Occipital lobe (tissue), 2 donors: ENCODE data around the gene SHC1. TPM values are rescaled to one million over a fixed set of nuclear protein-coding genes. Genes with fewer than 3 reads are reported as not detected.

Experiments used
- DNase-seq: peaks from one replicate; lab custom pipeline; 2025; lab: John Stamatoyannopoulos, UW
- total RNA-seq: library from RNA; depleted of rRNA; stranded (reverse); fragments of >200 nt; gene quantifications from one replicate; pipeline ENCODE4 v1.2.3, GENCODE V29; 2014

SHC1 gene
- total RNA-seq, 1 donor from 2014 or later = 10.0 TPM

DNA sequence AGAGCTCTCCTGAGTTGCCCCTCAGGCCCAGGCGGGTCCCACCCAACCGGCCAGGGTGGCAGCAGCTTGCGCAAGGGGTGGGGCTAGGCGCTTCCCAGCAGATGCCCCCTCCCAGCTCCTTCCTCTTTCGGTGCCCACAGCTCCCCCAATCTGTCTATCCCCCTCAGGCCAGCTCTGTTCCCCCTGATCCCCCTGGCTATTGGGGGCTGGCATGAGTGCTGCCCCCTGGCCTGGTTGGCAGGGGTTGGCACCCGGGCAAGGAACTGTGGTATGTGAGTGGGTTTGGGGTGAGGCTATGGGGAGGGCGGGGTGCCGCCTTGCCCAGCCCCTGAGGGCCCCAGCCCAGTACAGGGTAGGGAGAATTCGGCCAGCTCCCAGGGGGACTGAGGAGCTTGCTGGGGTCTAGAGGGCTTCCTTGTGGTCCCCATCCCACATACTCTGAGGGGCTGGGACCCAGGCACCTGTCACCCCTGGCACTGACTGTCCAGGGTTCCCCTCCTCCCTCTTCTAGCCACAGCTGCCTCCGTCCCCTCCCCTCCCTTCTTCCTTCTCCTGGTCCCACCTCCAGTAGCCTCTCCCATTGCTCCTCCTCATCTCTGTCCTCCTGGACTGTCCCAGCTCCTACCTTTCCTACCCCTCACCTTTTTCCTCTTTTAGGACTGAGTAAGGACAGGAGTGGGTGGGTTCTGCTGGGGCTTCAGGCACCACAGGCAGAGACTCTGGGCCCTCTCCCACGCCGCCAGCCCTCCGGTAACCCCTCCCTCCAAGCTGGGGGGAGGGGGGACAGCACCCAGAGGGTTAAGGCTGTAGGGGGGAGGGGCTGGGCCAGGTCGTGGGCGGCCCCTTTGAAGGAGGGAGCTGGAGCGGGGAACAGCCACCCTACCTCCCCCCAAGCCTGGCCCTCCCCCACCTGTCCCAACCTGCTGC is 37.7 kb upstream of the SHC1 start:
- DNase-seq = no peak

DNA sequence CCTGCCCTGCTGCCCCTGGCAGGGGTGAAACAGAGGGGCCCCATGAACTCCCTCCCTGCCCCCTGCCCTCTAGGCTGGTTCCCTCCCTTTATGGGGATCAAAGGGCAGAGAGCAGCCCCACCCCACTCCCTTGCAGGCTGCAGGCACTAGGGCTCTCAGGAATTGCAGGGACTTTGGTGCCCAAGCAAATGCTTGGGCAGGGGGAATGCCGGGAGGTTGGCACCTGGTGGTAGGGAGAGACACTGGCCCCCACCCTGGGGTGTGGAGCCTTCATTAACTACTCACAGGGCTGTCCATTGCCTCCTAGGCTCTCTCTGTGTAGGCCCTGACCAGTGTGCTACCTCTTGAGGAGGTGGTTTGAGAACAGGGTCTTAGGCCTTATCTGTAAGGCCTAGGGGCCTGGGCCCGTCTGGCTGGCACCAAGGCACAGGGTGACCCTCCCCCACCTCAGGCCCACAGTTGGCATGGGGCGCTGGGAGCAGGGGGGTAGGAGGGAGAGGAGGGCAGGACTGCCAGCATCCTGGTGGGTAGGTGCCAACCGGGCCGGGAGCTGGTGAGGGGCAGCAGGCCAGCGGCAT is 36.8 kb upstream of the SHC1 start:
- DNase-seq = no peak

DNA sequence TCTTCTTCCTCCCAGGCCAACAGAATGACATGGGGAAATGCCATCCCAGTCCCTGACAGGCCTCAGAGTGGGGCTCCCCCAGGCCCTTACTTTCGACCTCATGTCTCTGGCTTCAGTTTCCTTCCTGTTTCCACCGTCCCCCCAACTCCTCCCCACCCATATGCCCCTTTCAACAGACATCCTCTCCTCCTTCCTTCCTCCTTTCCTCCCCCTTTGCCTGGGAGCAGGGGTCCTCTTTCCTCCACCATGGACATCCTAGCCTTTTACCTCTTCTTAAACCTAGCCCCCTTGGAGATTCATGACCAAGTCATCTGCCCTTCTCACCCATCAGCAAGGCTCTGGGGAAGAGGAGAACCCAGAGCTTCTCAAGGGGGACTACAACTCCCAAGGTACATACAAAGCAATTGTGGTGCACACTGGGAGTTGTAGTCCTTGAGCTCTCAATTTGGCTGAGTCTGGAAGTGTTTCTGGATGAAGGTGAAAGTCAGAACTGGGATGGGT is 36.1 kb upstream of the SHC1 start:
- peak; percentile 30 for DNase-seq

DNA sequence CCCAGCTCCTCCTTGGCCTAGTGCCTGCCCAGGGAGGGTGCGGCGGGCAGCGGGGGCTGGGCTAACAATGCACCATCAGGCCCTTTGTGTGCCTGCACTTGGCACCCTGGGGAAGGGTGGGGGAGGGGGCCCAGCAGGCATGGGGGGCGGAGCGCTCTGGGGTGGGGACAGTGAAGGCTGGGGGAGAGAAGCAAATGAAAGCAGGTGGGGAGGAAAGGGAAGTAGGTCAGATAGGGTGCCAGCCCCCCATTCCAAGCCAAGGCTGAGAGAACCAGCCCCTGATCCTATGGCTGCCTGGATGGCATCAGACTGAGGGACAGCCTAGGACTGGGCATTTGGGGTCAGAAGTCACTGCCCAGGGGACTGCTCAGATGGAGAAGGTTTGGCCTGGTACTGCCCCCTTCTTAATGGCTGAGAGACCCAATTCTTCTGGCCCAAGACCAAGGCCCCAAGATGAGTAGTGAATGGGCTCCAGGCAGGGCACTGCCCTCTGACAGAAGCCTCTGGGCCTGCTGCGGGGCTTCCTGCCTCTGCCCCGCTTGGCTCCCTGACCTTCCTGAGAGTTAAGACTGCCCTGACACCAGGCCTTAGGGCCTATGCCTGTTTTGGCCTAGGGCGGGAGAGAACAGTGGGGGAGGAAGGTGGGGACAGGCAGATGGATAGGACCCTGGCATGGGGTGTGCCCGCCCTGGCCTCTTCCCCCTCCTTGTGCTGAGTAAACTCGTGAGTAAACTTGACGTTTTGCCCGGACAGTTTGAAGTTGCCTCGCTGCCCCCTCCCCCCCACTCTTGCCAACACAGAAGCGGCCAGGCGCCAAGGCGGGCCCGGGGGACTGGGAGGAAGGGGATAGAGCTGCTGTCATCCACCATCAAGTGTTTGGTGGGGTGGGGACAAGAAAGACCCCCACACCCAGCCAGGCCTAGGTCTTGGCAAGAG is 34.8 kb upstream of the SHC1 start:
- DNase-seq = peak; percentile 47

DNA sequence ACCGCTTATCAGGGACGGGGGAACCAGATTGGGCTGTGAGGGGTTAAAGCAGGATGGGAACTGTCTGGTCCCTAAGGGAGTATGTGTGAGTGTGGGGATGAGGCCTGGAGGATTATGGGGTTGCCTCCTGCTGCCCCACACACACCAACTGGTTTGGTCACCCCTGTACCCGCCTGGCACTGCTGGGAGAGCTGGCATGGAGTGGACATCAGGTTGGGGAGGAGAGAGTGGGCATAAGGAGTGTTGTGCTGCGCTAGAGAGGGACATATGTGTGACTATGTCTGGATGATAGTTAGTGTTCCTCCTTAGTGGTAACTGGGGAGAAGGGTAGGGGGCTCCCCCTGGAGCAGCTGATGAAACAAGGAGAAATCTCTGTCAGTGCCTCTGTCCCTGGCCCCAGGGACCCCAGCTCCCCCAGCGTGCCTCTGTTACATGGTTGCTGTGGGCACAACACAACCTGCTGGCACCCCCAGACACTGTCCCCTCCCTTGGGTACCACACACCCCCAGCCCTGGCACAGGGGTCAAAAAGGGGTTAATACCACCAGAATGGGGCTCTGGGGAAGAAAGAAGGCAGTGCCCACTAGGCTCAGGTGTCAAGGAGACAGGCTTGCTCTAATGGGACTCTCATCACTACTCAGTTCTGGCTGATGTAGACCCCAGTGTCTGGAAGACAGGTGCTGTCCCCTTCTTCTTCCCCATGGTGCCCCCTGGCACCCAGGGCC is 34.0 kb upstream of the SHC1 start:
- no peak for DNase-seq

DNA sequence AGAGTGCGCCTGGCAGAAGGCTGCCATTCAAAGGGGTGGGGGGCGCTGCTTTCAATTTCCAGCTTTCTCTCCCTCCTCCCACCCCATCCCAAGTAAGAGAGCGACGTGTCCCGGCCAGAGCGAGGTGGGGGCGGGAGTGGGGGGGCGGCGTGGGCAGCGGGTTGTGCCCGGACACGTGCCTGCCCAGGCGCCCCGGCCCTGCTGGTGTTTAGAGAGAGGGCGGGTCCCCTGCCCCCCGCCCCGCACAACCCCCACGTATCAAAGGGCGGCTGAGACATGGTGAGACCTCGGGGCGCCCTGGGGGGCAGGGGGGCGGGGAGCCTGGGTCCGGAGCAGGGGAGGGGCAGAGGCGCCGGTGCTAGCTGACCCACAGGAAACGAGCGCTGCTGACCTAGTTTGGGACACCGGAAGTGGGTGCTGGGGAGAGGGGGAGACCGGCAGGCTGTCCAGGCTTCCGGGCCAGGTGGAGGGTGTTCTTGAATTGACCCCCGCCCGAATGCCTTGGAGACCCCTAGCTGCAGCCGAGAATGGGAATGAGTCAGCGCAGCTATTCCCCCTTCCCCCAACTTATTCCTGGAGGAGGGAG is 33.3 kb upstream of the SHC1 start:
- peak; percentile 64 for DNase-seq

DNA sequence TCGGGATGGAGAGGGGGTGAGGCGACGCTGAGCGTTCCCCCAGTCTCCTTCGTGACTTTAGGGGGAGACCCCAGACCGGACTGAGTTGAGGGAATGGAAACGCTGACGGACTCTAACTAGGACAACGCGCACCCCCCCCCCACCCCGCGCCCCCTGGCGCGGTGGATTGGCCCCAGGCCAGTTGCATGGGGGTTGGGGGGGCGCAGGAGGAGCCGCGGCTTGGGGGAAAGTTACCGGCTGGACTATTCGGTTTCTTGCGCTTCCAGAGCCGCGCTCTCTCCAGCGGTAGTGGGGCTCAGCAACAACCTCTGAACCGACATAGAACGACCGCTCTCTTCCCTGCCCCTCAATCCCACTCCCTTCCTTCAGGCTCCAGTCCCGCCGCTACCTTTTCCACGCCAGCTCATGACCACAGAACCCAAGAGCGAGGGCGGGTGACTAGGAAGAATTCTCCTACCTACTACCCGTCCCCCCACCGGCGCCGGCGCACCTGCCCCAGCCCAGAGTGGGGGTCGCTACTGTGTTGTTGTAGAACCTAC is 32.7 kb upstream of the SHC1 start:
- no peak for DNase-seq

DNA sequence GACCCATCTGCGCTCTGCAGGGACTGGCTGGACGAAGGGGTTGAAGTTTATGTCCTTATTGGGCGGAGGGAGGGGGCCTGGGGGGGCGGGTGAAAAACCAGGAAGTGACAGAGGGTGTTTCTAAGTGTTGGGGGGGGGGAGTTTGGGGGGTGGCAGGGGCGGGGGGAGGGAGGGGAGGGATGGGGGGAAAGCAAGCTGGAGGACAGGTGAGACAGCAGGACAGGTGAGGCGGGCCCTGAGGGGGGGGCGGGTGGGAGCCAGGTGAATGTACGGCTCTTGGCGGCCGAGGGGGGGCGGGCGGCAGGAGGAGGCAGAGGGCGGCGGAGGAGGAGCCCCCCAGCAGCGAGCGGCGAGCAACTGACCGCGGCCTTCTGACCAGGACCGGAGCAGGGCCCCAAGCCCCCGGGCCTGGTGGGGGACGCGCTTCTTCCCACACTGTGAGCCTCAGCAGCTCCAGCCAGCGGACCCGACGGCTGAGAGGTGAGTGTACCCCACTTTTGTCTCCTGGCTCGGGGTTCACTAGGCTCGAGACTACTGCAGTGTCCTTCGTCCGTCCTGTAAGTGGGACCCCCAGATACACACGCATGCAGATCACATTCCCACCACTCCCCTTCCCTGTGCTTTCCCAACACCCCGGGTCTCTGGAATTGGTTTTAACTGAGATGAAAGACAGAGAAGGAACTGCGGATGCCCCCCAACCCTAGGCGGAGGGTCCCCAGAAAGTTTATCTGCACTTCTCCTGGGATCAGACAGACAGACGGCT is 32.1 kb upstream of the SHC1 start, which contains the start of gene ZBTB7B:
Gene ZBTB7B (plus strand): TSS at position 339 of the 763 bp plus-strand sequence. CDS start 11,859 bp downstream, outside the sequence.
- no peak for DNase-seq

DNA sequence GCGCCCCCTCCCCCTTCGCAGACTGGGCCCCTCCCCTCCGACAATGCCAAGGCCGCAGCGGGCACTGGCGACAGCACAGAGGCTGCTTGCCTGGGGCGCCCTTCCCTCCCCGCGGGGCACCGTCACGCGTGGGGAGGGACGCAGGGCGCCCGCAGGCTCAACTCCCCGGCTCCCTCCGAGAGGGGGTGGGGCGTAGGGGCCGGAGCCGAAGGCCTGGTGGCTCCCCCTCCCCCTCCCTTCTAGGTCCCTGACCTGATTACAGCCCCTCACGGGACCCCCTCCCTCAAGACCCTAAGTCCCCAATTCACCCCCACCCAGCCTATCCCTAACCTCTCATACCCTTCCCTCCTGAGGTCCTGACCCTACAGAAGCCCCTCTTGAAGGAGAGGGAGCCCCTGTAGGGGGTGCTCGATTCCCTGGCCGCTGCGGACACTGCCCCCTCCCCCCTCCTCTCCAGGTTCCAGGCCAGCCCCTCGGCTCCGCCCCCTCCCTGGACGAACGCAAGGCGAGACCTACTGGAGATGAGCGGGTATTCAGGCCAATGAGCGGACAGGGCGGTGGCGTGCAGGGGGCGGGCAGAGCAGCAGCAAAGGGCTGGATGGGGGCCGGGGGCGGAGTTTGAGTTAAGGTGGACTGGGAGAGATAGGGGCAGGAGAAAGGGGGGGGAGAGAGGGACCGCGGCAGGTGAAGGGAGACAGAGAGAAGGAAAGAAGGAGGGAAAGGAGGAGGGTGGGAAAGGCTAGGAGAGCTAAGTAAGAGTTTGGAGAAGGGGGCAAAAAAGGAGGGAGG is 31.3 kb upstream of the SHC1 start:
- DNase-seq = peak; percentile 100

DNA sequence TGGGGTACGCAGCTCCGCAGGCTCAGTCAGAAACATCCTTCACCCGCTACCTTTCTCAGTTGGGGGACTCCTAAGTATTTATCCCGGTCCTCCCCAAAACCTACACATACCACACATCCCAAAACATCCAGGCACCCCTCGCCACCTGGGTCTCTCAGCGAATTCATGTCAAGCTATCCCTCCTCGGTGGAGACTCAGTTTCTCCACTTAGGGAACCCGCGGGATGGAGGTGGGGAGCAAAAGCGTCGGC is 30.8 kb upstream of the SHC1 start:
- no peak for DNase-seq

DNA sequence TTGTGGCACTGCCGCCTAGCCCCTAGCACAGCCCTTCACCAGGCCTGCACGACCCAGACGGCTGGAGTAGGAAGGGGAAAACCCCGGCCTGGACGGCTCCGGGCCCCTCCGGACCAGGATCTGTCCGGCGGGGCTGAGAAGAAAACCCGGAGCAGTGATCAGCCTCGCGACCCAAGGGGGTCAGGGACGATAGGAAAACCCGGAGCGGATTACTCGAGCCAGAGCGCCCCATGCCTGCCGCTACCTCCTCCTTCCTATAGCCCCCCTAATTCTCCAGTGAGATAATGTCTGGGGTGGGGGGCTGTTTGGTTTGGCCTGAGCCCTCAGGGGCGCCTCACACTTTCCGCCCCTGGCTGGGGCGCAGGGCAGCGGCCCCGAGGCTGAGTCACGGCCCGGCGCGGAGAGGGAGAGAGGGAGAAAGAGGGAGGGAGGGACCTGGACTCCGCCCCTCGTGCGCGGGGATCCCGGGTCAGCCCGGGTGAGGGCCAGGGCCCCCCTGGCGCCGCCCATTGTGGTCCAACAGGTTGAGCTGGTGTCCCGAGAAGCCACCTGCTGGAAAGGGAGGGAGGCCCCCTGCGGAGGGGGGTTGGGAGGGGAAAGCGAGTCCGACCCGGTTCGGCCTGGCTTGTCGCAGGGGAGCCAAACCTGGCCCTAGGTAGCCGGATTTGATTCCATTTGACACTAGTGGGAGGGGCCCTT is 30.3 kb upstream of the SHC1 start:
- DNase-seq = peak; percentile 82

DNA sequence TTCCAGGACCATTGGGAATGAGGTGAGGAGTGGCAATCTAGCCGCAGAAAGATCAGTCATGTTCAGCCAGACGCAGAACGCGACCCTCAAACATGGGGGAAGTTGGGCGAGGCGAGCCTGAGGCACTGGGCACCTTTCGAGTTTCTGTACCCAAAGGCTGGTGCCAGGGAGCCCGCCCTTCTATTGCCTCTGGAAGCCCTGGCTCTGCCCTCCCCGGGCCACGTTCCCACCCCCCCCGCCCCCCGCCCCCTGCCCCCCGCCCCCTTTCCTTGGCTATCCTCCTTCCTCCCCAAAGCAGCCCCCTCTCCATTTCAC is 29.8 kb upstream of the SHC1 start:
- DNase-seq = no peak

DNA sequence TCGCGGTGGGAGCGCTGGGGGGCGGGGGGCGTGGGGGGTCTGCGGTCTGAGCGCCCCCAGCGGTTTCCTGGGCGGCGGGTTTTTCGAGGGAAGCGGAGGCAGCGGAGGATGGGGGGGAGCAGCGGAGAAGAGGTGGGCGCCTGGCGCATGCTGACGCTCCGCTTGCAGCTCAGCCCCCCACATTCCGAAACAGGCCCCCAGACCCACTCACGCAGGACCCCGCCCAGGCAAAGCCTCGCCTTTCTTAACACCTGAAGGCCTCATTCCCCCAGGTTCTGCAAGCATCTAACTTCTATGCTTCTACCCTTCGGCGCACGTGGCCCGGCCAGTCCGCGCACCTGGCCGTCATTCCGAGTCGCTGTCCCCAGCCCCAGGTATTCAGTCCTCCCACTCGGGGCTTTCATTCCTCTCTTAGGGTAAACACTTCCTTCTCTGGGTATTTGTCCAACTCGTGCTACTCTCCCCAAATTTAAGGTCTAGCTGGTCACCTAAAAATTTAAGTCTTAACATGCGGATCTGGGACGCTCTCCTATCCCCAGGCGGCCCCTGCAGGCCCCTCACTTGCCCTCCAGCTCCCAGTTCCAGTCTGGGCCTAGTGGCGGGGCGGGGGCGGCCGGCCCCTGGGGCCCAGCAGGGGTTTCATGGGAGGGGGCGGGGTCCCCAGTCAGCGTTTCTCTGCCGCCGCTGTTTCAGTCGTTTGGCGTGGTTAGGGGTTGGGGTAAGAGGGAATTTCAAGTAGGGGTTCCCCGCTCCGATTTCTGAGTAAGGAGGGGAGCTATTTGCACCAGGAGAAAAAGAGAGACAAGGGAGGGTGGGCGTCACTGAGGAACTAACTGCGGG is 29.2 kb upstream of the SHC1 start:
- no peak for DNase-seq

DNA sequence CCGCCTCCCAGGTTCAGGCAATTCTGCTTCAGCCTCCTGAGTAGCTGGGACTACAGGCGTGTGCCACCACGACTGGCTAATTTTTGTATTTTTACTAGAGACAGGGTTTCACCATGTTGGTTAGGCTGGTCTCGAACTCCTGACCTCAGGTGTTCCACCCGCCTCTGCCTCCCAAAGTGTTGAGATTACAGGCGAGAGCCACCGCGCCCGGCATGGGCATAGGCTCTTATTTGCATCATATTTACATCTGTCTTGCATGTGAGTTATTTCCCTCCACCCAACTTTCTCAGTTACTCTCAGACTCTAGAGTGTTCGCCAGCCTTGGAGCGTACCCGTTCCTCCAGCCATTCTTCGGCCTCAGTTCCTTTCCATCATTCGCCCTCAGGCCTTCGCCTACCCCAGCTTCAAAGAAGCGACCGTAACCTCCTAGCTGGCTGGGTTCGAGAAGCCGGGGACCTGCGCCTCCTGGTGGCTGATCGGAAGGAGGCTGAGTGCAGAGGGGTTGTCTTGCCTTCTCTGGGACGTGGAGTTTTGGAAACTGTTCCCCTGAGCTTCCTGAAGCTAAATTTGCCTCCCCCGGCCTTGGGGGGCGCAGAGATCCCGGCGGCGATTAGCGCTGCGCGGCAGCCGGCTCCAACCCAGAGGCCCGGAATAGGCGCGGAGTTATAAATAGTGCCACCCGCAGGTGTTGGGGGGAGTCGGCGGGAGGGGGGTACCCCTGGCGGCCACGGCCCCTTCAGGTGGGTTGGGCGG is 28.4 kb upstream of the SHC1 start:
- peak; percentile 26 for DNase-seq

DNA sequence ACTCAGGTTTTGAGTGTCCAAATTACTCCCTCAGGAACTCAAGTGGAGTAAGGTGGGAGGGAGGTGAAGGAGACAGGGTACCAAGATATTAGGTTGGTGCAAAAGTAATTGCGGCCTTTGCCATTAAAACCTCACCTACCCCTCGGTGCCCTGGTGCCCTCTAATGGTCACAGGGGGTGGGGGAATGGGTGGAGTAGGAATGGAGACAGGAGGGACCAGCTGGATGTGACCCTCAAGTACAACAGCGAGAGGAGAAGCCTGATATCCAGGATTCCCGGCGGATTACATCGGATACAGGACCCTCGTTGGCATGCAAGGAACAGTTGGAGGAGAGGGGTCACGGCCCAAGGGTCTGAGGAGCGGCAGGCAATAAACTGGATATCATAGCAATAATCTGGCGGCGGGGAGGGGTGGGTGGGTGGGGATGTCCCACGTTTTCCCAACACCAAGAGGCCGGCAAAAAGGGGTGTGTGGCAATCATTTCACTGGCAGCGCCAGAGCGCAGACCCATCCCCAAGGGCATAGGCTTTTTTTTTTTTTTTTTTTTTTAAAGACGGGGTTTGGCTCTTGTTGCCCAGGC is 27.7 kb upstream of the SHC1 start:
- DNase-seq = no peak

DNA sequence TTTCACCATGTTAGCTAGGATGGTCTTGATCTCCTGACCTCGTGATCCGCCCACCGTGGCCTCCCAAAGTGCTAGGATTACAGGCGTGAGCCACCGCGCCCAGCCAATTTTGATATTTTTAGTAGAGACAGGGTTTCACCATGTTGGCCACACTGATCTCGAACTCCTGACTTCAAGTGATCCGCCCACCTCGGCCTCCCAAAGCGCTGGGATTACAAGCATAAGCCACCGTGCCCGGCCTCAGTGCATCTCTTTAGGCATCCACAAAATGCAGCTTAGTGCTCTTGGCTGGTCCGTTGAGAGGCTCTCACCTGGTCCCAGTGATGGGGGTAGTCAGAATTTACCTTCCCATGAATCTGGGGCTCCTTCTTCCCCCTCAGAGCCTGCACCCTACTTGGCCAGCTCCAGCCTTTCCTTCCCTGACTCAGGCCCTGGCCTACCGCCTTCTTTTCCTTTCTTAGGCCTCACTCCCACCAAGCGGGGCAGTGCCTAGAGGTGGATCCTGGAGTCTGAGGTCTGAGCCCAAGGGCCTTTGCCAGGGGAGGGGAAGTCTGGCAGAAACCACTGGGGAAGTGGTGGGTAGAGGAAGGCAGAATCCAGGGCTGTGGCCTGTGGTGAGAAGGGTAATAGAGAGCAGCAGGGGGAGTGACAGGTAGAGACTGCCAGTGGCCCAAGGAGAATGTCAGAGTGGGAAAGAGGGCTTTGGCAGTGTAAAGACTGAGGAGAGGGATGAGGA is 26.6 kb upstream of the SHC1 start:
- no peak for DNase-seq
